ENCODE results near the gene ZNF777.
"Not testable (repeated sequence)": the region's sequence is repeated elsewhere in the genome, so short reads cannot be mapped to it uniquely, and the experiment has no call there.

The ZNF777 gene

DNA sequence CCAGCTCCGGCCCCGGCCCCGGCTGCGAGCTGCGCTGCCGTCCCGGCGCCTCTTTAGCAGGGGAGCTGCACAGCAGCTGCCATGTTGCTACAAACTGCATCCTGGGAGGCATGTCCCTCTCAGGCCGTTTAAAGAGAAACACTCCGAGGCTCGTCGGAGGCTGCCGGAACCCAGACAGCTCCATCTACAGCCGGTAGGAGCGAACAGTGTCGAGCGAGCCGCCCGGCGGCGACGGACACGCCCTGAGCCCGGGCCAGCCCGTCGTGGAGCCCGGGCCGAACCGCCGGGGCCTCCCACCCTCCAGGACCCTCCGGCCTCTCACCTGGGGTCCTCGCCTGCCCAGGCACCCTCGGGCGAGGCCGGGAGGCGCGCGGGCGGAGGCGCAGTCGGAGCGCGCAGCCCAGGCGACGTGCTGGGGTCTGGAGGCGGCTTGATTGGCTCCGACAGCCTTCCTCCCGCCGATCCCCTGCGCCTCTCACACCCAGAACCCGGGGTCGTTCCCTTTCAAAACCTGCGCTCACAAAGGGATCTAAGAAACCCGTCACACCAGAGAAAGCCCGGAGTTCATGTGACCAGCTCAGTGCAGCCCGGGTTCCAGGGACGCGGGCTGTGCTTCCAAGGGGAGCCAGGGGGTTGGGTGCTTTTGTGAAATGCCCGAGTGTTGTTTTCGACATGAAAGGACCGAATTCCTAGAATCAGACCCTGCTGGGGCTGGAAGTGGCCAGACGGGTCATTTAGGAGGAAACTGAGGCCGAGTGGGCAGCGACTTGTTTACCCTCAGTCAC, at the start of gene ZNF777:
Gene ZNF777 (minus strand): TSS at position 570 of the 785 bp plus-strand sequence. CDS start 5,040 bp downstream, outside the sequence.
- DNase-seq: peak; percentile 90

DNA sequence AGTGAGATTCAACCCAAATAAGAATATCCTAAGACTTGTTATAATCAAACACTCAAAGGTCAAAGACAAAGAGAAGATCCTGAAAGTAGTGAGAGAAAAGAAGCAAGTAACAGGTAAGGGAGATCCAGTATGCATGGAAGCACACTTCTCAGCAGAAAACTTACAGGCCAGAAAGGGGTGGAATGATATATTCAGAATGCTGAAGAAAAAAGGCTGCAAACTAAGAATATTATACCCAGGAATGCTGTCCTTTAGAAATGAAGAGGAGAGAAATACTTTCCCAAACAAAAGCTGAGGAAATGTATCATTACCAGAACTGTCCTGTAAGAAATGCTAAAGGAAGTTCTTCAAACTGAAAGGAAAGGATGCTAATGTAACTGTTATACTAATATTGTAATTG, 49.4 kb upstream of the ZNF777 start:
- no peak for DNase-seq

DNA sequence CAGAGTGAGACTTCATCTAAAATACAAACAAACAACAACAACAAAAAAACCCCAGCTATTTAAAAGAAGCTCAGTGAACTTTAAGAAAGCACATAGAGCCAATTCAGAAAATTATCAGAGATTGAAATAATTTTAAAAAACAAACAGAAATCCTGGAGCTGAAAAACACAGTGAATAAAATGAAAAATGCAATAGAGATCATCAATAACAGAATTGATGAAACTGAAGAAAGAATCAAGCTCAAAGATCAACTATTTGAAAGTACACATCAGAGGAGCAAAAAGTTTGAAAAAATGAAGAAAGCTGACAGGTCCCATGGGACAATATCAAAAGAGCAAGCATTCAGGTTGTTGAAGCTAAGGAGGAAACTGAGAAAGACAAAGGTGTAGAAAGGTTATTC, 48.9 kb upstream of the ZNF777 start:
- DNase-seq: no peak

DNA sequence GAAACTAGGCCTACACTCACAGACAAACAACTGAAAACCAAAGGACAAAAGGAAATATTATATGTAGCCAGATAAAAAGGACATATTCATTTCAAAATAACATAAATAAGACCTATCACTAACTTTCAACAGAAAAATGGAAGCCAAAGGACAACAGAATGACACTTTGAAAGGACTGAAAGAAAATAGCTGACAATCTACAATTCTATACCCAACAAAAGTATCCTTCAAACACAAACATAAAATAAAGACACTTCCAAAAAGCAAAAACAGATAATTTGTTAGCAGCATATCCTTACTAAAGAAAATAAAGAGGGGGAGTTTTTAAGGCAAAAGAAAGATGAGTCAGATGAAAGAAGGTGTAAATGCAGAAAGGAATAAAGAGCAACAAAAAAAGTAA, 44.7 kb upstream of the ZNF777 start:
- DNase-seq: no peak

DNA sequence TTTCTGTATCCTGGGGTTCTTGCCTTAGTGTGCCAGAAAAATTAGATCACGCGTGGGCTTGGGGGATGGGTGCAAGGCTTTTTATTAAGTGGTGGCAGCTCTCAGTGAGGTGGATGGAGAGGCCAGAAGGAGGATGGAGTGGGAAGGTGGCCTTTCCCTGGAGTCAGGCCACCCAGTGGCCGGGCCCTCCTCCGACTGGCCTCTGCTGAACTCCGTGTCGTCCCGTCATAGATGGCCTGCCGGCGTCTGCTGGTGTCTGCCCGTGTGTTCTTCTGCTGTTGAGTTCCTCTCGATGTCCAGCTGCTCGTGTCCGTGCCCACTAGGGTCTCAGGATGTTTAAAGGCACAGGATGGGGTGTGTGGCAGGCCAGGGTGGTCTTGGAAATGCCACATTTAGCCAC, 40.8 kb upstream of the ZNF777 start:
- no peak for DNase-seq

DNA sequence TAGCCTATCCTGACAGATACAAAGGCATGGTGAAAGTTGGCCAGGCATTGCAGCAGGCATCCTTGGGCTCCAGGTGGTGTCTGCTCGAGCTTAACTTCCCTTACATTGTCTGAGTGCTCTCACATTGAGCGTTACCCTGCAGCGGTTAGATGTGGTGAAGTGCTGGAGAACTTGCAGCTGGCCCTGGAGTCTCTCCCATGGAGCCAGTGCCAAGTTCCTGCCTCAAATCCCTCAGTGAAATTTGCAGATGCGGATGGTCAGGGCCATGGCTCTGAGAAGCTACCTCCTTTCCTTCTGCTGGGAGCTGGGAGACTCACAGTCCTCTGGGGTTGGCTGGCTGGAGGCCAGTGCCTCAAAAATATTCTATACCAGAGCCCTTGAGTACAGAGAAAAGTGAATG, 40.0 kb upstream of the ZNF777 start:
- no peak for DNase-seq

DNA sequence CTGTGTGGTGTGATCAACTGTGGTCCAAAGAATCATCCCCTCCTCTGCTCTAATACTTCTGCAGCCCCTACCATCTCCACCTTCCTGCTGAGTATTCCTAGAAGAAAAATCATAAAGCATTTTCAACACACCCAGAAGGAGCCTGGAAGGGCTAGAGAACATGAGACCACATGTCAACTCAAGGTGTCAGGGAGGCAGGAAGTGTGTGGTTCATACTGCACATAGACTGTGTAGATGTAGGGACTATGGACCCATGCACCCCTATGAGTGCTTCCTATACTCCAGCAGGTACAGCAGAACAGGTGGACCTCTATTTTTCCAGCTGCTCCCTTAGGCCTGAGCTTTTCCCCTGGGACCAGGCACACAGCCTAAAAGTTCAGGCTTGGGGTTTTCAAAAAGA, 39.3 kb upstream of the ZNF777 start:
- DNase-seq: no peak

DNA sequence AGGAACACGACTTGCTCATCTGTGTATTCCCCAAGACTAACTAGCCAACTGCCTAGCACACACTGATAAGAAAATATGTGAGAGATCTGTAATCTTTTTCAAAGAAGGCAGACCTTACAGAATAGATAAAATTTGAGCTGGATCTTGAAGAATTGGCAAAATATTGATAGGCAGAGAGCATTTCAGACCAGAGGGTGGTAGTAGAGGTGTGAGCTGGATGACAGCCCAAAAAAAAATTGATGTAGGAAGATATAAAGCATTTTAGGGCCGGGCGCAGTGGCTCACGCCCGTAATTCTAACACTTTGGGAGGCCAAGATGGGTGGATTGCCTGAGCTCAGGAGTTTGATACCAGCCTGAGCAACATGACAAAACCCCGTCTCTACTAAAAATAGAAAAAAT, 37.9 kb upstream of the ZNF777 start:
- DNase-seq: no peak

DNA sequence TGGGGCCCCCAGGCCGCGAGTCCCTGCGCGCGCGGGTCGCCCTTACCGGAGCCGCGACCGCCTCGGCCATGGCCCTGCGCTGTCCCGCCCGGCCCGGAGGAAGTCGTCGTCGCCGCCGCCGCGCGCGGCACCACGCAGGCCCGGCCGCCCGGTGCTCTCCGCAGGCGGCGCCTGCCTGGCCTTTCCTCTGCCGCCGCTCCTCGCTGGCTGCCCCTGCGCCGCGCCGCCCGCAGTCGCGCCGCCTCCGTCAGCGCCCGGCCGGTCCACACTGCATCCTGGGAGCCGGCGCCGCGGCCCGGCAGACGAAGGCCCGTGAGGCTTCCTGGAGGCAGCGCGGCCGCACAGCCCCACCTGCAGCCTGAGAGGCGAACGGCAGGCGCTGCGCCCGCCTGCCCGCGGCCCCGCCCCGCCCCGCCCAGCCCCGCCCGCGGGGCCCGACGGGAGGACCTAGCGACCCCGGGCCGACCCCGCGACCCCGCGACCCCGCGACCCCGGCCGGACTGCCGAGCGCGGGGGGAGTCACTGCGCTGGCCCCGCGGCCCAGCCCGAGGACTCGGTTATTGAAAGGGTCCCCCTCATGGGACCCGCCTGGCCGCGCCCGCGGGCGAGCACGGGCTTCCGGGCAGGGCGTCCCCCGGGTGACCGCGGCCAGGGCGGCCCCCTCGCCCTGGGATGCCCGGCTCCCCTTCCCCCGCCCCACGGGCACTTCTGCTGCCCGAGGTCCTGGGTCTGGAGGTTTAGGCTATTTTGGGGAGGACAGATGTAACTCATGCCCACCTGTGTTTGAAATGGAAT, 36.8 kb upstream of the ZNF777 start, which contains the start of gene ZNF746:
Gene ZNF746 (minus strand): TSS at position 343 of the 795 bp plus-strand sequence. CDS start 273 bp downstream, at position 70.
- DNase-seq: peak; percentile 93

DNA sequence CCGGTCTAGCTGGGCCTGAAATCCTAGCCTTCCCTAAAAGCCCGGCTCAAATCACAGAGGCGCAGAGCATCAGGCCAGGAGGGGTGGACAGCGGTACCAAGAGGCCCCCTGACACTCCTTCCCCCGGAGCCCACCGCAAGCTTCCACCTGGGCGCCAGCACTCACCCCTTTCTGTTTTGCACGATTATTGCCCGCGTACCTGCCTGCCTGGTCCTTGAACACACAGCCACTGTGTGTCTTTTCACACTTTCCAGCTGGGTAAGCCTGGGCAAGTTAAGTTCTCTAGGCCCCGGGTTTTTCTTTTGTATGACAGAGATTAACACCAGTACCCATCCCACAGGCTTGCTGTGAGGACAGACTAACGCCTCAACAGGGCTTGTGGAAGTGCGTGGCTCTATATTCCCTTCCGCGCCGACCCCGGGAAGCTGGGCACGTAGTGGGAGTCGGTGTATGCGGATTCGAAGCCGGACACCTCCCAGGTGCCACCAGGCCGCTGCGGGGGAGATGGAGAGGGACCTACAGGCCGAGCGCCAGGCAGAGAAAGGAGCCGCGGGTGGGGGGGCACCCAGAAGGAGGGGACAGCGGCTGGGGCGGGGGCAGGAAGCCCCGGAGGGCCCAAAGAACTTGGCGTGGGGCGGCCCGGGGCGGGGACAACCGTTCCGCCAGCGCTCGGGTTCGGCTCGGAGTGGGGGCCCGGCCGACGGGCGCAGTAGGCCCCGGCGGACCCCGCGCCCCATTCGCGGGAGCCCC, 36.0 kb upstream of the ZNF777 start:
- DNase-seq: peak; percentile 53

DNA sequence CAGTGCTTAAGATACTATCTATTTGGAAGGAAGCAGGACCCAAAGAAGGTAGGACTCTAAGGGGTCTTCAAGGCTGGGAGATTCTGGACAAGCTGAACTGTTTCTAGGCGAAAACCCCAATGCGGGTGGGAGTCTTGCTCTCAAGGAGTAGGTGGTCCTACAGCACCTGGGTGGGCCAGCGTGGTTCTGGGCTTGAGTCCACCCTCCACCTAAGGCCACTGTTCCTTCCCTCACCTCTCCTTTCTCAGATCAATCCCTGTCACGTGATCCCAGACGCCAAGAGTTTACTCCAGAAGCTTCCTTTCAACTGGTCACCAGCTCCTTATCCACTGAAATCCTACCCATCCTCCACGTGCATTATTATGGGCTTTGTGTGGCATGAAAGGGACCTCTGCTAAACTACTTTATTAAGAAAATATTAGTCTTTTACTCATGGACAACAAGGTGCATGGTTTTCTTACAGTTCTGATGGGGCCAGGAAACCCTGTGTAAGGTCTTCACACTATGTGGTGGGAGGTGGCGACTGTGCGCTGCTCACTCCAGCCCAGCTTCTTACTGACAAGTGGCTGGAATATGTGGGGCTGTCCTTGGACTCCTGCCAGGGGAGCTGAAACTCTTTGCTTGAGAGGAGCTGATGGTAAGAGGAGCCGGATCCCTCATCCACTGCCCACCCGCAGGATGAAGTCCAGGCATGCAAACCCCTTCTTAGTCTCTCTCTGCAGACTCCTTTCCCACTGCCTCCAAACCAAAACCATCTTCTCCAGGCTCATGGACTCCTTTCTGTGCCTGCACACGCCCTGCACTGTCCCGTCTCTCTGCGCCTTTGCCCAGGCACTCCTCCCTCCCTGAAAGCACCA, 35.2 kb upstream of the ZNF777 start:
- DNase-seq: no peak

DNA sequence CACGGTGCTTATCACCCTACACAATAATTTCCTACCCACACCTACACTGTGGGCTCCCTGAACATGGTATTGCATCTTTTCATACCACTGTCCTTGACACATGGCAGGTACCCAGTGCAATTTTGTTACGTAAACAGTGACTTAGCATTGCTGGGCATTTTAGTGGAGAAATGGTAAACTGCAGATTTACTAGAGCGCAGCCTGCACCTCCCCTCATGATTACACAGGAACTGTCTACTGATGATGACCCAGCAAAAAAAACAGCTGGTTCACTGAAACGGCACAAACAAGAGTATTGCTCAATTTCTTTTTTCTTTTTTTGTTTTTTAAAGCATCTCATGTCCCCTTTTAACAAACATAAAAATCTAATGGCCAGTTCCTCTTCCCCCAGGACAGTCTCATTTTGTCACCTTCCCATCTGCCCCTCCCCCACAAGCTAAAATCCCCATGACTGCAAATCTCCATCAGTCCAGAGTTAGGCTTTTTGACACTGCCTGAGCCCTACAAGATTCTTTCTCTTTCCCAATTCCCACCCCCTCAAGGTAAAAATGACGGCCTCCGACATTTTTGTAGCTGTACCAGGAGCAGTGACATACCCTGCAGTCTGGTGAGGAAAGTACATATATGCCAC, 34.0 kb upstream of the ZNF777 start:
- no peak for DNase-seq

DNA sequence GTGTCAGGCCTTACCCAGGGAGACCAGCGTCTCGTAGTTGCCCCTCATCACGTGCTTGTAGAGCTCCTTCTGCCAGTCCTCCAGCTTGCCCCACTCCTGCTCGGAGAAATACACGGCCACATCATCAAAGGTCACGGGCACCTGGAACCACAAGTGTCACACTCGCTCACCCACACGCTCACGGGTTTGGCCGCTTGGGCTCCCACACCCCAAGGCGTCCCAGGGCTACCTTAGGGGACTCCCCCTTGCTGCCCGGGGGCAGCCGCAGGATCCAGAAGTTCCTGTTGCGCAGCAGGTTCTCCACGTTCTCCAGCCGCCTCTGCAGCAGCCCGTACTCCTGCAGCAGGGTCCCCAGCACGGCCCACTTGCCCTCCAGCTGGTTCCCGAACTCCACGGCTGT, 33.1 kb upstream of the ZNF777 start:
- DNase-seq: not testable (repeated sequence)

DNA sequence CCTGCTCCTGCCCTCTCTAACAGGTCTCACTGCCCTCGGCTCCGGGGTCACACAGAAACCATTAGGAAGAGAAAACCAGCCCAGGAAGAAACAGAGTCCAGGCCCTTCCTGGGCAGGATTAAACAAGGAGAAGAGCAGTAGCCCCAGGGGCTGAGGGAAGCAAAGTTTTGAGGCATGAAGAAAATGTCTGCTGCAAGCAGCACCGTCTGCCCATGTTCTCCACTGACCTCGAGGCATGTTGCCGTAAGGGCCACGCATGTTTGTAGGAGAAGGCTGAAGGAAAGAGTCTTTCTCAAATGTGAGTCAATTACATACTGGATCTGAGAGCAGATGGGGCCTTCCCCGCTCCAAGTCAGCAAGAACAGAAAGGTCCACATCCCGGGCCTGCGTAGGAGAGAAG, 32.5 kb upstream of the ZNF777 start:
- DNase-seq: no peak

DNA sequence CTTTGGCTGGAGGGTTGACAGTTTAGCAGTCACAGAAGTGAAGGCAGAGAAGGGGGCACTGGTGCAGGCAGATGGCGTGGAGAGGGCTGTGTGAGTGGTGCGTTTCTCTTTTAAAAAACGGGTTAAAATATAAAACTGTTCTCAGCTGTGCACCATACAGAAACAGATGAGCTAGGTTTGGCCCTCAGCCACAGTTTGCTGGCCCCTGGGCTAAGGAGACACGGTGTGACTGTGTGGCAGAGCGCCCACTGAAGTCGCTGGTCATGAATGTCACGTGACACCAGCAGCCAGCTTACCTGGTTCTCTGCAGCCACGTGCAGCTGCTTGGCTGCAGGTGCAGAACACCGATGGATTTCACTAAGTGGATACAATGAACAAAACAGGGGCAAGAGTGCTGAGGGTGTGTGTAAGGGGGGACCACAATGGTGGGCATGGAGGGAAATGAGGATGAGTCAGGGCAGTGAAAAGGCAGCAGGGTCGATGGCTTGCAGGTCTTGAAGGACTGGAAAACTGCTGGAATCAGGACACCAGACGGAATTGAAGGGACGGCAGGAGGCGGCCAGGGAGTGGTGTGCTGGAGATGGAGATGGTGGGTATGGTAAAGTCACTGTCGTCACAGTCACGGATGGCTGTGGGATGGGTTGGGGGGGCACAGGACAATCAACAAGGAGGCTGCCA, 29.4 kb upstream of the ZNF777 start:
- DNase-seq: no peak

DNA sequence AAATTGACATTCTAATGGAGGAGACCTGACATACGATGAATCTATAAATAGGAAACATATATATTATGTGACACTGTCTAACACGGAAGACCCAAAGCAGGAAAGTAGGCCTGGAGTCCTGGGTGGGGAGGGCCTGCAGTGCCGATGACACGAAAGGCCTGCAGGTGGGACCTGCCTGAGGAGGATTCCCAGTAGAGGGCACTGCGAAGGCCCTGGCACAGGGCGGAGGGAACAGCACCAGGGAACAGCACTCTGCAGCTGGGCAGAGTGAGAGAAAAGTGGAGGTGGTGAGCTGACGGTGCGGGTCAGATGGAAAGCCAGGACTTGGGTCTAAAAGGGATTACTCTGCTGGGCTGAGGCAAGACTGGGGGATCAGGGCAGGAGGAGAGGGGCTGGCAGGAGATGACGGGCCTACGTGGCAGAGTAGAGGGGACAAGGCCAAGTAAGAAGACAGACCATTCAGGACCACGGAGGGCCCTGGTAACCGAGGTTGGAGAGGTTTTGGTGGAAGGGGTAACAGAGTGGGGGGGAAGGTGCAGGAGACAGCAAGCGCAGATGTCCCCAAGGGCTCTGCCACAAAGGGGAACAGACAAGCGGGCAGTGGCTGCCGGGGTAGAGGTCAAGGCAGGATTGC, 28.6 kb upstream of the ZNF777 start:
- no peak for DNase-seq

DNA sequence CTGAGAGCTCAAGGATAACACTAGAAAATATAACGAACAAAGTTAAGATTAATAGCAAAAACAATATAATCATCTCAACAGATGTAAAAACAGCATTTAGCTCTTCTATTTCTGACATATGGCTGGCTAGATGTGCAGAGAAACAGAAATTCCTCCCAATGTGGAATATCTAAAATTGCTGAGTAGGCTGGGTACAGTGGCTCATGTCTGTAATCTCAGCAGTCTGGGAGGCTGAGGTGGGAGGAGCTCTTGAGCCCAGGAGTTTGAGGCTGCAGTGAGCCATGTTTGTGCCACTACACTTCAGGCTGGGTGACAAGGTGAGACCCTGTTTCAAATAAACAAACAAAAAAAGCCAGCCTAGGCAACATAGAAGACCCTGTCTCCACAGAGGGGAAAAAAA, 18.7 kb upstream of the ZNF777 start:
- no peak for DNase-seq

DNA sequence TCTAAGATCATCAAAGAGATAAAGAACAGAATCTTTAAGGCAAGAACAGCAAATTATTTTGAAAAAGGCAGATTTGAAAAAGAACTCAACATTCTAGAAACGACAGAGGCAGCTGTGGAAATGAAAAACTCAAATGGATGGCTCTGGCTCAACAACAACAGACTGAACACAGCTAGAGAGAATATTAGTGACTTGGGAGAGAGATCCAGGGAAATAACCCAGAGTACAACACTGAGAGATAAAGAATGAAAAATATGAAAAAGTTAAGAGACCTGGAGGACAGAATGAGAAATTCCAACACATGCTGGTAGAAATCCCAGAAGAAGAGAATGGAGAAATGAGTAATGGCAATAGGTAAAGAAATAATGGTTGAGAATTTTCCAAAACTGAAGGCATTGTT, 17.9 kb upstream of the ZNF777 start:
- DNase-seq: no peak

DNA sequence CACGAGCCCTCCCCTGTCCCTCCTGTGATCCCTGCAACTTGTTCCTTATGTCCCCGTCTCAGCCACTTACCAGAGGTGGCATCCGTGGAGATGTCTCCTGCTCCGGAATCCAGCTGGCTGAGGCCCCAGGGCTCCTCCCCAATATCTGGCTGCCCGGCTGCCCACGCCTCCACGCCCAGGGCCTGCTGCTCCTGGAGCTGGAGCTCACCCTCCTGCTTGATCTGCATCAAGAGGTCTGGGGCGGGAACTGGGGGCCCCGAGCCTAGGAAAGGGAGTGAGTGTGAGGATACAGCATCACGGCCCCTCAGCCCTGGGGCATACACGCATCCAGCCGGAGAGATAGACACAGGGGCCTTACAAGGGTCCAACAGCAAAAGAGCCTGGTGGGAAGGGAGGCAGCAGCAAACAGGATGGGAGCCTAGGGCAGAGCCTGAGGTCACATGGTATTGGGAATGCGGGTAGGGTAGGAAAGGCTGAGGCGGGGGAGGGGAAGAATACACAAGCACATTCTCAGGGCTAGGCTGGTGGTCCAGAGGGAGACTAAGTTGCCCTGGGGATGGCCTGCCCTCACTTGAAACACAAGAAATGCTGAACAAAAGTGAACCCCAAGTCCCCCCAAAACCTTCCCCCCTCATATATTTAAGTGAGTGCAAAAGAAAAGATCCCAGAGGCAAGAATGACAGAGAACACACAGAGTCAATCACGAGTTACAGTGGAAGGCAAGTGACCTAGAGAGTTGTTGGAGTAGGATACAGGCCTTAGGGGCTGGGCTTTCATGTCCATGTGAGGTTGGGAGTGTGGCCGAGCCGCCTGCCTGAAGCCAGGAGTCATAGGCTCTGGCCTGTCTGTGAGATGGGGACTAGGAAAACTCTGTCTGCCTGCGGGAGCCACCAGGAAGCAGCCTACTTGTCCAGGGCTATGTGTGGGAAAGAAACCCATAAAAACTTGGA, 16.9 kb upstream of the ZNF777 start:
- DNase-seq: no peak

DNA sequence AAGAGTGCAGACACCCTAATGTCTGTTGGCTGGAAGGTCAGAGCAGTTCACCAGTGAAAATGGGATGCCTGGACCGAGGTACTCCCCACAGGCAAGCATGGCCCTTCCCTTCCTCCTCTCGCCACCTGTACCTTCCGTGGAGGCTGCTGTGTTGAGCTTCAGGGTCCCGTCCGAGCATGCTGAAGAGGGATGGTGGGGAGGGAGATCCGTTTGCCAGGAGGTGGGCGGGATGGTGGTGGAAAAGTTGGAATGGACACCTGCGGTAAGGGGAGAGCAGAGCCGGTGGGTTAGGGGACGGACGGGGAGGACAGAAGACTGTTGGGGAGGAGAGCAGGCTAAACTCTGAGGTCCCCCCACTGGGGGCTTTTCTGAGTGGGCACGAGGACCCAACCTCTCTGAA, 15.9 kb upstream of the ZNF777 start:
- no peak for DNase-seq
